UCSD-AML1 (cell line): ENCODE results near the gene KIF15.
"Not testable (repeated sequence)": the region's sequence is repeated elsewhere in the genome, so short reads cannot be mapped to it uniquely, and the experiment has no call there.

Experiments
- DNase-seq: peaks from one replicate; lab custom pipeline; 2025; ENCODE audit not compliant: unreplicated experiment; lab: John Stamatoyannopoulos, UW

Gene KIF15

DNA sequence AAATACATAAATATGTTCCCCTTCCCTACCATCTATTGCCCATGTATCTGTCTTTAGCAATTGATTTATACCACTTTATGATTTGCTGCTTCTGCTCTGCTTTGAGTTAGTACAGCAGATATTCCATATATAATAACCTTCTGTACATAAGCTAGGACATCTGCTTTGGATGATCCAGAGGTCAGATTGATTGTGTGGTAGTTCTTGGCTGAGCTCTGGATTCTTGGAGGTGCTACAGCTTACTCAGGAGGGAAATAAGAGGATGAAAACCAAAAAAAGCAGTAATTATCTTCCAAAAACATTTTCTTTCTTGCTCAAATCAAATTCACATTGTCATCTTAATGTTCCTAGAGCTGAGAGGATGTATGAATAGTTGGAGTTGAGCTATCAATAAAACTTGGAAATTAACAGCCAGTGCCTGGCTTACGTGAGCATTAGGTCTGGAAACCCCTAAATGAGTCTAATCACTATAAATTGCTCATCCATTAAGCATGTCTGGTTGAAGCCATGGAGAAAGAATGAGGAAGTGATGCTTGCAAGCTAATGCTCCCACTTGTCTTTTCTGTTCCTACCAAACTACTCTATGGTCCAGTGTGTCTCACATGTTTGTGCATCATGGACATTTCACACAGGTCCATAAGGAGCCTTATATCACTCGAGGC is 63.8 kb downstream of the KIF15 start:
- no peak for DNase-seq

DNA sequence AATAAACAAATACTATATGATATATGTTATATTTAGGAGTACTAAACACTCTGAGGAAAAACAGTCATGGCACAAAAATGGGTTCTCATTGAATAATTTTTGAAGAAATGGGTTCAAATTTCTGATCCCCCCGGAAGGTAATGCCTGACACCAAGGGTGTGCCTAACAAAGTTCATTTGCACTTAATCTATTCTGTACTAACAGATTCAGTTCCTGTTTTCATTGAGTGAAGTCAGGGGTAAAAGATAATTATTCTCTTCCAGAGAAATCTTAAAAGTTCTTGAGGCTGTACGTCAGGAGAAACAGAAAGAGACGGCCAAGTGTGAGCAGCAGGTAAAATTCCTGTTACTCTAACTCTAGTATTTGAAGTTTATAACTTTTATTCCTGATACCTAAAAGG is 65.6 kb downstream of the KIF15 start:
- no peak for DNase-seq

DNA sequence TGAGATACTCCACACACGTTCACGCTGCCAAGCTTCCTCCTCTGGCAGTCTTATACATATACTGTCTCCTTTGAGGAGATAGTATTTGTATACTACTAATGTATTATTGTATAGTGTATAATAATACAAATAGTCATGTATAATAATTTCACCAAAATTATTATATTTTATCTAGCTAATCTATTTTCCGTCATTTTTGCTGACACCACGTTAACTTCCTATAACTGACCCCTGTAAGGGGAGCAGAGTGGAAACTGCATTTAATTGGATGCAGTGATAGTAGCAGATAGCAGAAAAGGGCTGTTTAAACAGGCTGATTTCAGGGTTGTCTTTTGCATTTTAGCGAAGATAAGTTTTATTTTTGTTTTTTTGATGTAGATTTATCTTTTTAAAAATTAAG is 69.6 kb downstream of the KIF15 start:
- DNase-seq = no peak

DNA sequence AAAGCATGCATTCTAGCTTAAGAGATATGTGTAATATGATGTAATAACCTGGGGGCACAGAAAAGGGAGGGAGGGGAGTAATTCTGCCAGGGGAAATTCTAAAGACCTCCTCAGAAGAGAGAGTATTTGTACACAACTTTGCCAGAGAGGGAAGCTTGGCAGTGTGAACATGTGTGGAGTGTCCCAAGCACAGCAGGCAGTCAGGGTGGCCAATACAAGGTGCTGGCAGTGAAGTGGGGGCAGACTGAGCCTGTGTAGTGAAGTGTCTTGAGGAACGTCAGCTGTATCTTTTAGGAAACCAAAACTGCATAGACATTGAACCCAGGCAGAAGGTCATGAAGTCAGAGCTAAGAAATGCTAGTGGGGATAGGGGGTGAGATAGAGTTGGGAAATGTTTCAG is 70.4 kb downstream of the KIF15 start:
- DNase-seq = no peak

DNA sequence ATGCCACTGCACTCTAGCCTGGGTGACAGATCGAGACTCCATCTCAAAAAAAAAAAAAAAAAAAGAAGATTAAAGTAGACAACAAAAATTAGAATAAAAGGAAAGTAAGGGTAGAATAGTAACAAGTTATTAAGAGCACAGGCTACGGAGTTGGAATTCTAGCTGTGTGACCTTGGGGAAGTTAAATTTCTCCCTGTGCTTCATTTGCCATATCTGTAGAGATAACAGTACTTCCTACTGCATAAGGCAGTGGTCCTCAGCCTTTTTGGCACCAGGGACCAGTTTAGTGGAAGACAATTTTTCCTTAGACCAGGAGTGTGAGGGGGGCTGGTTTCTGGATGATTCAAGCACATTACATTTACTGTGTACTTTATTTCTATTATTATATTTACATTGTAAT is 71.4 kb downstream of the KIF15 start:
- DNase-seq = no peak

DNA sequence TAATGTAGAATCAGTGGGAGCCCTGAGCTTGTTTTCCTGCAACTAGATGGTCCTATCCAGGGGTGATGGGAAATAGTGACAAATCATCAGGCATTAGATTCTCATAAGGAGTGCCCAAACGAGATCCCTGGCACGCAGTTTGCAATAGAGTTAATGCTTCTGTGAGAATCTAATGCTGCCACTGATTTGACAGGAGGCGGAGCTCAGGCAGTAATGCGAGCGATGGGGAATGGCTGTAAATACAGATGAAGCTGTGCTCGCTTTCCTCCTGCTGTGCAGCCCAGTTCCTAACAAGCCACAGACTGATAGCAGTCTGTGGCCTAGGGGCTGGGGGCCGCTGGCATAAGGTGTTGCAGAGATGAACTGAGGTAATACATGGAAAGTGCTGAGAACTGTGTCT is 71.8 kb downstream of the KIF15 start:
- no peak for DNase-seq

DNA sequence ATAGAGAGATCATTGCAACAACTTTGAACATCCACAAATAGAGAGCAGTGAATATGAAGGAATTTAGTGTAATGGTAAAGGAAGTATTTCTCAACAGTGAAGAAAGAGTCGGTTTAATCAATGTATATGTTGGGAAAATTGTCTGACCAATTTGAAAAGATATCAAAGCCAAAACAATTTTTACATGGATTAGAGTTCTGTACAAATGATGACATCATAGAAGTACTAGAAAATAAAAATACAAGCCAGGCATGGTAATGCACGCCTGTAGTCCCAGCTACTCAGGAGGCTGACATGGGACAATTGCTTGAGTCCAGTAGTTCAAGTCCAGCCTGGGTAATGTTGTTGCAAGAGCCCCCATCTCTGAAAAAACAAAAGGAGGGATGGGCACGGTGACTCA is 74.1 kb downstream of the KIF15 start:
- no peak for DNase-seq

DNA sequence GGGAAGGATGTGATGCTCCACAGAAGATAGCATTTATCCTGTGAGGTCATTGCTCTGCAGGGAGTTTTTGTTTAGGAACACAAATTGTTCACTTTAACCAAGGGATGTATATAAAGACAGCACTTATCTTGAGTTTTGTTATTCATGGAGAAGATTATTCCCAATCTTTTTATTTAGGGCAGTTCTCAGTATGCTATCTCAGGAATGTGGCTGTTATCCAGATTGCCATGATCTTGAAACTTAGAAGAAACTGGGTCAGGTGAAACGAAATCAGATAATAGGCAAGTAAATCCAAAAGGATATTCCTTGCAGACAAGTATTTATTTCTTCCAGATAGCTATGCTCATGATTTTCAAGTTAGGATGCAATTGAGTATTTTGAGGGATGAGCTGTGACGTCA is 80.8 kb downstream of the KIF15 start:
- DNase-seq = no peak

DNA sequence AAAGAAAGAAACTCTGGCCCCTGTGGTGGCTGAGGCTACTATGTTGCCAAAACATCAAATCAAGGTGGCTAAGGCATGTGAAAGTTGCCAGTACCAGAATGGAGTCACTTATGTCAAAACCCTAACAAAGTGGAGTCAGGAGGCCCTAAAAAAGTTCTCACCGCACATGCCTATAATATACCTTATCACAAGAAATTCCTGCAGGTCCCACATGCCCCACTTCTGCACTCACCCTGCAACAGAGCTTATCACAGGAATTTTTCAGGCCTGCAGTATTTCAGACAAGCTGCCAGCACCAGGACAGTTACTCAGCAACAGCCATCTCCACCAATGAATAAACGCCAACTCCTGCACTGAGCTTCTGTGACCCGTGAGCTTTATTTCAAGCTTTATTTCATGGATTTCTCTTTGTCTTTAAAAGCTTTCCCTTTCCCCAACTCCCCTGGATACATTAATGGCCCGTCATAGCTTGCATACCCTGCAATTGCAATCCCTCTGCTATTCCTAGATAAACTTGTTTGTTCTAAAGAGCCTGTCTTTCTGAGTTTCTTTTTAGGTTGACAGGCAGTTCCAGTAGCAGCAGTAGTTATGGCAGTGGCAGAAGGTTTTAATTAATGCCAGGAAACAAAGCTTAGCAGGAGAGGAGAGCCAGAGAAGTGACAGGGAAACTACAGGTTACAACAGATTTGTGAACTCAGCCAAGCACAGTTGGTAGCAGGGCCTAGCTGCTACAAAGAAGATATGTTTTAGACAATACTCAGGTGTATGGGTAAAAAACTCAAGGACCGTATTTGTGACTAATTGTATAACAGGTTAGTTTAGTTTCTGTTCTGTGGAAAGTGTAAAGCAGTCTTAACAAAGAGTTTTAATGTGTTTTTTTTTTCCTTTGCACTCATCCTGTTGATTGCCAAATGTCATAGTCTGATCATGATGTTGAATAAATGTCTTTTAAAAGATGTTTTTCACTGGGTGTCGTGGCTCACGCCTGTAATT is 84.2 kb downstream of the KIF15 start:
- no peak for DNase-seq

DNA sequence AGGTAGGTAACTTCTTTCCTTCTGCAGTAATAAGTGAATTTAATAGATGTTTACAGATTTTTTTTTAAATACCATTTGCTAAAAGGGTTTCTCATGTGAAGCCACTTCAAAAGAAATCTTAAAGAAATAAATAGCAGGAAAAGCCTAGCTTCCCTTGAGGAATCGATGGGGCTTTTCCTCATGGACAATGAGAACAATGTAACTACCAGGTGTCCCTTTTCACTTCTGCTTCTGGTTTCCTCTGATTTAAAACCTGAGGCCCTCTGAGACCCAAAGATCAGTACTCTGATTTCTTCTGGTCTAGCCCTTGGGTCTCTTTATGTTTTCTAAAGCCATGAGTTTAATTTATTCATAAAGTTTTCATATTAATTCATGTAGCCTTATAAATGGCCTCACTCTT is 87.0 kb downstream of the KIF15 start:
- no peak for DNase-seq

DNA sequence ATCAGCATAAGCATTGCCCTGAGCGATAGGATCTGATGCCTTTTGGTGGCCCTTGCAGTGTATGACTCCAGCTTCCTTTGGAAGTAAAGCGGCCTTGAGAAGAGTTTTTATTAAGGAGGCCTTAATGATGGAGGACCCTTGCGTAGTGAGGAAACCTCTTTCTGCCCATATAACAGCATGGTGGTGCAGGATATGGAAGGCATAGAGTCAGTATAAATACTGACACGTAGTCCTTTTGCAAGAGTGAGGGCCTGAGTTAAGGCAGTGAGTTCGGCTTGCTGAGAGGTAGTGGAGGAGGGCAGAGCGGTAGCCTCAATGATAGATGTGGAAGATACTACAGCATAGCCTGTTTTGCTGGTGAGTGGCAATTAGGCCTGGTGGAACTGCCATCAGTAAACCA is 95.1 kb downstream of the KIF15 start:
- not testable (repeated sequence) for DNase-seq

DNA sequence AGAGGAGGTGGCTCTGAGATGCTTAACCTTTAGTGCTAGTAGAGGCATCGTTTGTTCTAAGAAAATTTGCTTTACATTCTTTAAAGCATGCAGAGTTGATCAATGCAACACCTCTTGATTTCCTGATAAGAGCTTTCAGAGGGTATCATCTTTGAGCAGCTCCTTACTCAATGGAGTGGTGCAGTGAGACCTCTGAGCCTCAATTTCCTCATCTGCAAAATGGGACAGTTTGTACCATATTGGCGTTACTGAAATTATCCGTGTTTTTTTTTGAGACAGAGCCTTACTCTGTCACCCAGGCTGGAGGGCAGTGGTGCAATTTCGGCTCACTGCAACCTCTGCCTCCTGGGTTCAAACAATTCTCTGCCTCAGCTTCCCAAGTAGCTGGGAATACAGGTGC is 98.5 kb downstream of the KIF15 start:
- no peak for DNase-seq

DNA sequence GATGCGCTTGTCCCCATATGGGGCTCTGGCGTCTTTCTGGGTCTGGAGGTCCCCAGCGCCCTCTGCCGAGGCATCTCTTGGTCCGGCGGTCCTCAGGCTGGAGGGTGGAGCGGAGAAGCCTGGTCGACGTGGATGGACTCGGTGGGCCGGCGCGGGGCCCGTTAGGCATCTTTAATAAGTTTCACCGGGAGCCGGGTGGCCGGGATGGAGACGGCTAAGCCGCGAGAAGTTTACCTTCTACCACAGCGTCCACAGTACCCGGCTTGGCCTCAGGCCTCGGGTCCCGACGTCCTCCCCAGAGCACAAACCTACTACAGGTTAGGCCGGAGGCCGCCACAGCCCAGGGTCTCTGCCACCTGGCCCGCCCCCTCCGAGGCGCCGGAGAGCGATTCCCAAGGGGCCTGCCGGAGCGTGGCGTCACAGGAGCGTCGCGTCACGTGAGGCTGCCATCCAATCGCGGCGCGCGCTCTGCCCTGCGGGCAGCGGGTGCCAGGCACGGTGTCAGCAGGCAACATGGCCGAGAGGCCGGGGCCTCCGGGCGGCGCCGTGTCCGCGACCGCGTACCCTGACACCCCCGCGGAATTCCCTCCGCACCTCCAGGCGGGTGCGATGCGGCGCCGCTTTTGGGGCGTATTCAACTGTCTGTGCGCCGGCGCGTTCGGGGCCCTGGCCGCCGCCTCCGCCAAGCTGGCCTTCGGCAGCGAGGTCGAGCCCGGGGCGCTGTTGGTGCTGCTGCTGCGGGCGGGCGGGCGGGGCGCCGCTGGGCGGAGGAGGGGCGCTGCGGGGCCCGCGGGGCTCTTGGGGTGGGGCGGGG is 100.0 kb downstream of the KIF15 start, which contains the start of gene TMEM42:
Gene TMEM42, plus strand, starts transcription at position 501 of the 814 bp plus-strand sequence. Its CDS starts 13 bp downstream, at position 514.
- DNase-seq = peak; percentile 90

DNA sequence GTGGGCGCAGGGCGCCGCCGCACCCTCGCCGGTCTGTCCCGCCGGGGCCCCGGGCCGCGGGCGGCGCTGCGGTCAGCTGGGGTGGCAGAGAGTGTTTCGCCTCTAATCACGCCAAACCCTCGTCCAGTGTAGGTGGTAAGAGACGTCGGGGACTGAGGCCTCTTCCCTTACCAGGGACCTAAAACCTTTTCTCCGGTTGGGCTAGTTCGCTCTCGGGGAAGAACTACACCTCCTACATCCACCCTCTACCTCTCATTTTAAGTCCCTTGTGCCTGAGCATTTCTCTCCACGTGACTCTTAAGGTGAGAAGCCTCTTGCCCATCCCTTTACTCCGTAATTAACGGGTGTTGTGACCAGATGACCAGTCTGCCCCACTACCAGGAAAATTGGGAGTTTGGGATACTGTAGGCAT is 100.6 kb downstream of the KIF15 start:
- no peak for DNase-seq

DNA sequence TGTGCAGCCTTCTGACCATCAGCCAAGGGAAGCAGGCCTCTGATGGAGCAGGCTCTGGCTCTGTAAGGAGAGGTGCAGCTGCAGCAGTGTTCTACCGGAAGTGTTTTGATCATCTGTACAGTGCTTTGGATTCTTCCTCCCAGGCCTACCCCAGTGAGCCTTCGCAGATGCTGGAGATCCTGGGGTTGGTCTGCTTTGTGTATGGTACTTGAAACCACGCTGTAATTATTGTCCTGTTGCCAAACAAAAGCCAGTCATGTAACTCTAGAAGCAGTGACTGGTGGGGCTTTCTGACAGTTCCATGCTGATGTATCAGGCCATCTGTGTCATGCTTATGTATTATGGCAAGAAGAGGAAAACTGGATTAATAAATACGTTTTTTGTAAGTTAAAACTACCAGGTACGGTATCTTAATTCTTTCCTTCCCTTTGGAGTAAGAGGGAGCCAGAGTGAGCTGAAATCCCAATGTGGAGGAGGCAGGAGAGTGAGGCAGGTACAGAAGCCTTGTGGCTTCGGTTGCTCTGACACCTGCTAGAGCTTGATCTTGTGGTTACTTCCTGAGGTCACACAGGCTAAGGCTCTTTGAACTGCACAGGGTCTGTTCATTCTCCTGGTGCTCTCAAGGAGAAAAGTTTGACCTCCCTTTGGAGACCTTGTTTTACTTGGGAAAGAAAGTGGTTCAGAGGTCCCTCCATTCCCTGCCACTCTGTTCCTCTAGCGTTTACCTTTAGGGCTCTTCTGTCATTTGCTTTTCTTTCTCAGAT is 103.9 kb downstream of the KIF15 start:
- DNase-seq = no peak

DNA sequence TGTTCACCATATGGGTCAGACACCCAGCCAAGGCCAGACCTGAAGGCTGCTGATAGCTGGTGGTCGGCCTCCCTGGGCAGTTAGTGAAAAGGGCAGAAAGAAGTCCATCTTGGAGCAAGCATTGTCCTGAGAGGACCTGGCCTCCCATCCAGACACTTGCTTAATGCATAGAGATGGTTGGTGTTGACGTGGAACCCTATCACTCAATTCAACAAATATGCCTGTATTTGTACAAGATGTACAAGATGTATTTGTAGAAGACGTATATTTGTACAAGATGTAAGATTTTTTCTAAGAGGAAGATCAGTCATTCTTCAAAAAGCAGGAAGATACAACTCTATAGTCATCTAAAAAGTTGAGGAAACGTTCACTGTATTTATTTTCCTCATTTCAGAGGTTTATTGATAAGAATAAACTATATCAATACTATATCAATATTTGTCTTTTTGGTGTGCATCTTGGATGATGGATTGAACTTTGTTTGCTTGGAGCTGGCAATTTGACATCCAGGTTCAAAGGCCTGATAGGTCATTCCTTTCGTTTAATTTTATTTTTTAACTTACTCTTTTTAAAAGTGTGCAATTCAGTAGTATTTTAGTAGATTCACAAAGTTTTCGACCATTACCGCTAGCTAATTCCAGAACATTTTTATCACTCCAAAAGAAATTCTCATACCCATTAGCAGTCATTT is 106.0 kb downstream of the KIF15 start:
- no peak for DNase-seq

DNA sequence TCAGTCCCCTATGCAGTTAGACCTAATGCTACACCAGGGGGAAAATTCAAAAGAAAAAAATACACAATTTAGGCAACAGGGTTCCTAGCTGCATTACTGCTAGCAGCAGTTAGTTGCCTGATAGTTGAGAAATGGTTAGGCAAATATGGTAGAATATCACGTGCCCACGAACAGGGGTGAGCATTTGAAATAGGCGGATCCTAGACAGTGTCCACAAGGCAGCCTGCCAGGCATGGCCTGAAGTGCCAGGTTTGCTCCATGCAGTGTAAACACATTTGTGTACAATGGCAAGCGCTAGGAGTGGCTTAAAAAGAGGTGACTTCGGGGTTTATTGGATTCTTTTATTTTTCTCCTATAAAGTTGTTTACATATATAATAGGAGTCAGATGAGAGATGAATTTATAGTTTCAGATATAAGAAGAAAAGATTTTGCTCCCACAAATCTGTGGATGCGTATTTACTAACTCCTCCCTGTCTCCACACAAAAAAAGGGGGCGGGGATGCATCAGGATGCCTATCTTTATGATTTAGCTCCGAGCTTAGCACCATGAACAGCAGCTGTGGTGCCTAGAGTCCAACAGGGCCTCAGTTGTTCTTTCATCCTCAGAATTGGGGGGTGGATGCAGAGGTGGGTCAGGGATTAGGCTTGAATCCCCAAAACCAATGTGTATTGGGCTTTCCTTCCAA is 108.9 kb downstream of the KIF15 start:
- DNase-seq = no peak

DNA sequence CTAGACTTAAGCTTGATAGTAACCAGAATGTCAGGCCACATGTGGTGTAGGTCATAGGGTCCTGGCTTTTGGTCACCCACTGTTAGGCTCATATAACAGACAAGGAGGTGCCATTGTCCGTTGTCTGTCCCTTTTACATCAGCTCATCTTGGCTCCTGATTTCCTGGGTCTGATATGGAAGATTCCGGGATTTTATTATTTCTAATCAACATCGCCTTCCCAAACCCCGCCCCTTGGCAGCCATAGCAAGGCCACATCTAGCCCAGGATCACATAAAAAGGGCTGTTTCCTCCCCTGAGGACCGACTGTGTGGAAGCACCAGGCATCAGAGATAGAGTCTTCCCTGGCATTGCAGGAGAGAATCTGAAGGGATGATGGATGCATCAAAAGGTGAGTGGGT is 112.7 kb downstream of the KIF15 start, which contains the start of gene TGM4:
Gene TGM4, plus strand, starts transcription at position 301 of the 400 bp plus-strand sequence. Its CDS starts 71 bp downstream, at position 372.
- DNase-seq = no peak

DNA sequence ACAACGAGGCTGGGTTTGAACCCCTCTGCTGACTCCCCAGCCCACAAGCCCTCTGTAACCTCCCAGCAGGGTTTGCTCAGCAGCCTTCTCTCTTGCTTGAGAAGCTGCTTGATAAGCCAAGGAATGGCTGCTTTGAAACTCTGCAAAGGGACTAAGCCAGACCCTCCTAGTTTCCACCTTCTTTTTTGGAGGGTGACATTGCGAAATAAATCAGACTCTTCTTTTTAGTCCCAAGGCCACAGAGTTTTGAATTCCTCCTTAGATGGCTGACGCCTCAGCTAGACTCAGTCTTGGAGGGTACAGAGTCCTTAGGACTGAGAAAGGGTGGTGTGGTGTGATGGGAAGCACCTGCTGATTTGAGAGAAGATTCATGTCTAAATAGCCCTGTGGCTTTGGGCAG is 114.0 kb downstream of the KIF15 start:
- no peak for DNase-seq
